CD4-positive, alpha-beta T cell (primary cell): ENCODE data around the gene COL15A1. TPM values are rescaled to one million over a fixed set of nuclear protein-coding genes. Genes with fewer than 3 reads are reported as not detected.

Experiments used
- ATAC-seq: fragments of 200-7000 bp; cut with Tn5 transposase; one replicate; pipeline ENCODE4 v1.10.0; 2022; ENCODE audit warnings: mild to moderate bottlenecking; ENCODE audit not compliant: poor library complexity
- CTCF ChIA-PET: fragments of 350-600 bp; sonication (Branson Sonifier 250); formaldehyde crosslinking; loops from one replicate; lab custom pipeline; 2021; ENCODE audit warnings: antibody characterized with exemption, inconsistent platforms; lab: Charles Lee
- POLR2A ChIA-PET: fragments of 350-600 bp; sonication (Branson Sonifier 250); formaldehyde crosslinking; loops from one replicate; lab custom pipeline; 2021; ENCODE audit warnings: antibody characterized with exemption, inconsistent platforms; lab: Charles Lee
- DNase-seq, 14 experiments: peaks; one replicate each; pipeline ENCODE4 v3.0.0-alpha.2; 2013 to 2020; ENCODE audit warnings: mixed read lengths in 2 of 14
- H3K27ac ChIP-seq, 2 donors: one replicate each; pipeline versions ENCODE4 v1.5.1 to v1.7.0; 2013; ENCODE audit warnings: low read length in 2 of 2, low read depth in 1 of 2, mild to moderate bottlenecking in 1 of 2
- H3K27me3 ChIP-seq, 2 experiments: 1 replicate in 1 of 2; 2 replicates in 1 of 2; pipeline versions ENCODE4 v1.6.1 to v1.7.0; 2013; ENCODE audit warnings: low read length in 2 of 2, control low read depth in 1 of 2, mild to moderate bottlenecking in 1 of 2, moderate library complexity in 1 of 2; ENCODE audit not compliant: insufficient read depth in 2 of 2, control insufficient read depth in 1 of 2
- H3K36me3 ChIP-seq: one replicate; pipeline ENCODE4 v1.6.1; 2013; ENCODE audit warnings: low read length, control low read depth; ENCODE audit not compliant: insufficient read depth
- H3K4me1 ChIP-seq: one replicate; pipeline ENCODE4 v1.6.1; 2013; ENCODE audit warnings: low read length, control low read depth; ENCODE audit not compliant: insufficient read depth
- H3K4me3 ChIP-seq: one replicate; pipeline ENCODE4 v1.5.1; 2013; ENCODE audit warnings: mild to moderate bottlenecking, low read length, moderate library complexity
- H3K9me3 ChIP-seq, 2 experiments: 1 replicate in 1 of 2; 2 replicates in 1 of 2; pipeline versions ENCODE4 v1.6.1 to v1.7.0; 2013; ENCODE audit warnings: low read length in 2 of 2, mild to moderate bottlenecking in 2 of 2, control low read depth in 1 of 2, moderate library complexity in 1 of 2; ENCODE audit not compliant: control insufficient read depth in 1 of 2, insufficient read depth in 1 of 2
- H3K27ac Mint-ChIP-seq: one replicate; pipeline ENCODE4 v1.8.0; 2020; ENCODE audit warnings: mixed read lengths
- H3K27me3 Mint-ChIP-seq: one replicate; pipeline ENCODE4 v1.8.0; 2021; ENCODE audit warnings: mixed read lengths
- H3K36me3 Mint-ChIP-seq: one replicate; pipeline ENCODE4 v1.8.0; 2021; ENCODE audit warnings: low read depth, mixed read lengths
- H3K4me1 Mint-ChIP-seq: one replicate; pipeline ENCODE4 v1.8.0; 2021; ENCODE audit warnings: low read depth, mixed read lengths
- H3K4me3 Mint-ChIP-seq: one replicate; pipeline ENCODE4 v1.8.0; 2020; ENCODE audit warnings: mild to moderate bottlenecking, mixed read lengths
- H3K9me3 Mint-ChIP-seq: one replicate; pipeline ENCODE4 v1.8.0; 2020; ENCODE audit warnings: mixed read lengths
- intact Hi-C, 2 experiments: fragments of 100-400 bp; cut with DNase I in 1 of 2; cut with micrococcal nuclease in 1 of 2; formaldehyde crosslinking; loops; one replicate each; pipeline versions ENCODE4 v1.15.1 to v1.9.0; 2023 to 2025; cut with DNase I, micrococcal nuclease
- total RNA-seq, 174 experiments: library from RNA in 2 of 174; stranded (reverse) in 2 of 174; gene quantifications; one replicate each; pipeline ENCODE4 v1.2.3 and lab custom pipeline; 2021 to 2026
- TF ChIP-seq, protein P1 (sequence below): fragments of 200-600 bp; IDR thresholded peaks from one replicate; pipeline ENCODE4 v1.8.0; 2022; ENCODE audit warnings: antibody characterized with exemption, mild to moderate bottlenecking

The COL15A1 gene
- total RNA-seq, 2 experiments from 2014 or later: not detected

DNA sequence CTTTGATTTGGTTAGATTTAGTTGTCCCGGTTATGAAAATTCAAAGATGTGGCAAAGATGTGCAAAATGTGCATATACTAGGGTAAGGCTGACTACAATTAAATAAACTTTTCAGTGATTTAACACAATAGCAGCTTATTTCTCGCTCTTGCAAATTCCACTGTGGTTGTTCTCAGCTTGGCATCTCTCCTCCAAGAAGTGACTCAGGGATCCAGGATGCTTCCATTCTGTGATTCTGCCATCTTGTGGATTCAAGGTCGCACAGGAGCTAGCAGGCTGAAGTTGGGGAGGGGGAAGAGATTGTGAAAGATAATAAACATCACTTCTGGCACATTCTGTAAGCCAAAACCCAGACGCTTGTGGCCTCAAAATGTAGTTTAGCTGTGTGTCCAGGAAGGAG, 101.1 kb downstream of the COL15A1 start:
- ChIA-PET POLR2A (interaction anchor here (1.0 to 1.3 kb wide), 2 partner anchors 8 to 30 kb away, joined by 3 read pairs; no protein-coding TSS in a partner anchor), CTCF (no interaction called here)
- Mint-ChIP-seq H3K27me3 (no peaks in the 10 kb centered on the region), H3K4me3 (no peak overlapping the region), H3K27ac (no peak overlapping the region), H3K36me3 (no peaks in the 10 kb centered on the region), H3K4me1 (peaks cover 18% of the 10 kb centered on the region), H3K9me3 (peaks cover 7% of the 10 kb centered on the region)
- H3K4me3 ChIP-seq: no peak overlapping the region
- TF ChIP-seq, protein P1, sequence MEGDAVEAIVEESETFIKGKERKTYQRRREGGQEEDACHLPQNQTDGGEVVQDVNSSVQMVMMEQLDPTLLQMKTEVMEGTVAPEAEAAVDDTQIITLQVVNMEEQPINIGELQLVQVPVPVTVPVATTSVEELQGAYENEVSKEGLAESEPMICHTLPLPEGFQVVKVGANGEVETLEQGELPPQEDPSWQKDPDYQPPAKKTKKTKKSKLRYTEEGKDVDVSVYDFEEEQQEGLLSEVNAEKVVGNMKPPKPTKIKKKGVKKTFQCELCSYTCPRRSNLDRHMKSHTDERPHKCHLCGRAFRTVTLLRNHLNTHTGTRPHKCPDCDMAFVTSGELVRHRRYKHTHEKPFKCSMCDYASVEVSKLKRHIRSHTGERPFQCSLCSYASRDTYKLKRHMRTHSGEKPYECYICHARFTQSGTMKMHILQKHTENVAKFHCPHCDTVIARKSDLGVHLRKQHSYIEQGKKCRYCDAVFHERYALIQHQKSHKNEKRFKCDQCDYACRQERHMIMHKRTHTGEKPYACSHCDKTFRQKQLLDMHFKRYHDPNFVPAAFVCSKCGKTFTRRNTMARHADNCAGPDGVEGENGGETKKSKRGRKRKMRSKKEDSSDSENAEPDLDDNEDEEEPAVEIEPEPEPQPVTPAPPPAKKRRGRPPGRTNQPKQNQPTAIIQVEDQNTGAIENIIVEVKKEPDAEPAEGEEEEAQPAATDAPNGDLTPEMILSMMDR: no peak
- no peaks in the 10 kb centered on the region for H3K27me3 ChIP-seq
- no peaks in the 10 kb centered on the region for H3K36me3 ChIP-seq
- H3K27ac ChIP-seq: no peak overlapping the region
- peaks cover 0 to 7% of the 10 kb centered on the region in 2 experiments for H3K9me3 ChIP-seq
- DNase-seq (no peak), ATAC-seq (no peak)
- H3K4me1 ChIP-seq: peaks cover 10% of the 10 kb centered on the region
- intact Hi-C loops: no loop called here

DNA sequence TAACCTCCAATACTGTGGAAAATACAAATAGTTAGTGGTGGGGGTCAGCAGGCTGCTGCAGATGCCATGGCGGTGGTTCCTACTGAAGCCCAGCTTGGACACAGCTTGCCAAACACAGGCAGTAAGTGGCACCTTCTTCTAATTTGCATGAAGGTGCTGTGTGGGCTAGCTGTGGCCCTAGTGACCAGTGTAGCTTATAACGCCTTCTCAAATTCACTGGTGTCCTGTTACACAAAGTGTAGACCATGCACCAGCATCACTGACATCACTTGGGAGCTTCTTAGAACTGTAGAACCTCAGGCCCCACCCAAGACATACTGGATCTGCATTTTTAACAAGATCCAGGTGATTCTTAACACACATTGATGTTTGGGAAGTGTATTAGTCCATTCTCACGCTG, 102.4 kb downstream of the COL15A1 start:
- Histone ChIP-seq H3K27ac (no peak overlapping the region), H3K27me3 (no peaks in the 10 kb centered on the region), H3K4me1 (peaks cover 13% of the 10 kb centered on the region), H3K4me3 (no peak overlapping the region), H3K9me3 (peaks cover 0 to 7% of the 10 kb centered on the region in 2 experiments), H3K36me3 (no peaks in the 10 kb centered on the region)
- ChIA-PET CTCF (no interaction called here), POLR2A (interaction anchor here (0.5 kb wide), 1 partner anchor 79 kb away, joined by 4 read pairs; no protein-coding TSS in a partner anchor)
- no peaks in the 10 kb centered on the region for H3K27me3 Mint-ChIP-seq
- no peaks in the 10 kb centered on the region for H3K36me3 Mint-ChIP-seq
- intact Hi-C loops: no loop called here
- H3K4me1 Mint-ChIP-seq: peaks cover 15% of the 10 kb centered on the region
- DNase-seq: no peak
- H3K9me3 Mint-ChIP-seq: peaks cover 7% of the 10 kb centered on the region
- no peak for ATAC-seq
- TF ChIP-seq, protein P1: no peak
- H3K4me3 Mint-ChIP-seq: no peak overlapping the region
- H3K27ac Mint-ChIP-seq: no peak overlapping the region

DNA sequence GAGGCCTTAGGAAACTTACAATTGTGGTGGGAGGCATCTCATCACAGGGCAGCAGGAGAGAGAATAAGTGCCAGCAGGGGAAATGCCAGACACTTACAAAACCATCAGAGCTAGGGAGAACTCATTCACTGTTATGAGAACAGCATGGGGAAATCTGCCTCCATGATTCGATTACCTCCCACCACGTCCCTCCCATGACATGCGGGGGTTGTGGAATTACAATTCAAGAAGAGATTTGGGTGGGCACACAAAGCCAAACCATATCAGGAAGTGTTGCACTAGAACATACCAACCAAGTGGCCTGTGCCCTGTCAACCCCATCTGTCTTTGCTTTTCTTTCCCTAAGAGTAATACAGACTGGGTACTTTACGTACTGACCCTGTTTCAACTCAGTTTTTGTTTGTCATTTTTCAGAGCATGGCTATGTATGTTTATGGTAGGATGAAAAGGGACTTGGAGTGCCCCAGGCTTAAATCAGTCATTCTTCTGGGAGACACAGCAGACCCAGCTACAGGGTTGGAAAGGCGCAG, 102.9 kb downstream of the COL15A1 start:
- CTCF ChIA-PET: no interaction called here
- Mint-ChIP-seq H3K4me1 (peaks cover 10% of the 10 kb centered on the region), H3K9me3 (peaks cover 7% of the 10 kb centered on the region), H3K36me3 (no peaks in the 10 kb centered on the region), H3K27ac (no peak overlapping the region), H3K4me3 (no peak overlapping the region), H3K27me3 (no peaks in the 10 kb centered on the region)
- peaks cover 0 to 7% of the 10 kb centered on the region in 2 experiments for H3K9me3 ChIP-seq
- ATAC-seq (no peak), DNase-seq (no peak)
- intact Hi-C loops: no loop called here
- POLR2A ChIA-PET: no interaction called here
- TF ChIP-seq, protein P1: no peak
- H3K4me3 ChIP-seq: no peak overlapping the region
- no peak overlapping the region for H3K27ac ChIP-seq
- no peaks in the 10 kb centered on the region for H3K36me3 ChIP-seq
- H3K27me3 ChIP-seq: no peaks in the 10 kb centered on the region
- H3K4me1 ChIP-seq: peaks cover 9% of the 10 kb centered on the region
